Omental fat pad (tissue), 4 donors: ENCODE results near the gene MAGI2. TPM values are rescaled to one million over a fixed set of nuclear protein-coding genes. Genes with fewer than 3 reads are reported as not detected.

Source experiments
- ATAC-seq: fragments of 150-250 bp; one replicate; pipeline ENCODE4 v1.9.1; 2016; ENCODE audit warnings: mild to moderate bottlenecking, moderate library complexity; ENCODE audit not compliant: low FRiP score
- DNase-seq: peaks from one replicate; pipeline ENCODE4 v3.0.0-alpha.2; 2019; ENCODE audit warnings: low spot score
- CTCF ChIP-seq, 3 donors: fragments of 450-650 bp; IDR thresholded peaks; one replicate each; pipeline ENCODE4 v1.5.1; 2016 to 2017; ENCODE audit warnings: antibody characterized with exemption in 3 of 3, mild to moderate bottlenecking in 3 of 3, moderate library complexity in 2 of 3
- total RNA-seq, 4 donors: library from RNA; depleted of rRNA; stranded (reverse); fragments of >200 nt; gene quantifications; one replicate each; pipeline ENCODE4 v1.1.0, GENCODE V29; 2016

MAGI2 gene
- total RNA-seq, 4 donors from 2014 or later = 9.3 to 20.6 (median 13.2) TPM

- ATAC-seq = no peak
- DNase-seq = no peak
- no peak for TF ChIP-seq CTCF (IDR thresholded peaks at IDR 0.05)
These were observed 741.4 kb downstream of the MAGI2 start for GRCh38 chr7:78712111-78712510.

- ATAC-seq (no peak), DNase-seq (no peak)
- TF ChIP-seq CTCF (IDR thresholded peaks at IDR 0.05) = no peak
These were observed 743.8 kb downstream of the MAGI2 start for GRCh38 chr7:78709658-78710057.

GRCh38 chr7:78704504-78704903, 749.0 kb downstream of the MAGI2 start:
- DNase-seq (no peak), ATAC-seq (no peak)
- TF ChIP-seq CTCF (IDR thresholded peaks at IDR 0.05) = no peak

- TF ChIP-seq CTCF (IDR thresholded peaks at IDR 0.05) = no peak
- DNase-seq (no peak), ATAC-seq (no peak)
These were observed 750.1 kb downstream of the MAGI2 start for GRCh38 chr7:78703391-78703790.

GRCh38 chr7:78702770-78703169, 750.7 kb downstream of the MAGI2 start:
- ATAC-seq (peak; percentile 86), DNase-seq (no peak)
- TF ChIP-seq CTCF (IDR thresholded peaks at IDR 0.05) = no peak

GRCh38 chr7:78695826-78696225, 757.6 kb downstream of the MAGI2 start:
- no peak for ATAC-seq
- DNase-seq = no peak
- TF ChIP-seq CTCF (IDR thresholded peaks at IDR 0.05) = no peak

GRCh38 chr7:78691584-78691983, 761.9 kb downstream of the MAGI2 start:
- DNase-seq (no peak), ATAC-seq (no peak)
- TF ChIP-seq CTCF (IDR thresholded peaks at IDR 0.05) = no peak
